CD4-positive, alpha-beta T cell treated with Interleukin-17A for 1 hour (primary cell): ENCODE data around the gene WDR89.
"Not testable (repeated sequence)": the region's sequence is repeated elsewhere in the genome, so short reads cannot be mapped to it uniquely, and the experiment has no call there.

Experiments used
- DNase-seq: peaks from one replicate; pipeline ENCODE4 v3.0.0-alpha.2; 2020

The WDR89 gene, protein sequence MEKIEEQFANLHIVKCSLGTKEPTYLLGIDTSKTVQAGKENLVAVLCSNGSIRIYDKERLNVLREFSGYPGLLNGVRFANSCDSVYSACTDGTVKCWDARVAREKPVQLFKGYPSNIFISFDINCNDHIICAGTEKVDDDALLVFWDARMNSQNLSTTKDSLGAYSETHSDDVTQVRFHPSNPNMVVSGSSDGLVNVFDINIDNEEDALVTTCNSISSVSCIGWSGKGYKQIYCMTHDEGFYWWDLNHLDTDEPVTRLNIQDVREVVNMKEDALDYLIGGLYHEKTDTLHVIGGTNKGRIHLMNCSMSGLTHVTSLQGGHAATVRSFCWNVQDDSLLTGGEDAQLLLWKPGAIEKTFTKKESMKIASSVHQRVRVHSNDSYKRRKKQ

DNA sequence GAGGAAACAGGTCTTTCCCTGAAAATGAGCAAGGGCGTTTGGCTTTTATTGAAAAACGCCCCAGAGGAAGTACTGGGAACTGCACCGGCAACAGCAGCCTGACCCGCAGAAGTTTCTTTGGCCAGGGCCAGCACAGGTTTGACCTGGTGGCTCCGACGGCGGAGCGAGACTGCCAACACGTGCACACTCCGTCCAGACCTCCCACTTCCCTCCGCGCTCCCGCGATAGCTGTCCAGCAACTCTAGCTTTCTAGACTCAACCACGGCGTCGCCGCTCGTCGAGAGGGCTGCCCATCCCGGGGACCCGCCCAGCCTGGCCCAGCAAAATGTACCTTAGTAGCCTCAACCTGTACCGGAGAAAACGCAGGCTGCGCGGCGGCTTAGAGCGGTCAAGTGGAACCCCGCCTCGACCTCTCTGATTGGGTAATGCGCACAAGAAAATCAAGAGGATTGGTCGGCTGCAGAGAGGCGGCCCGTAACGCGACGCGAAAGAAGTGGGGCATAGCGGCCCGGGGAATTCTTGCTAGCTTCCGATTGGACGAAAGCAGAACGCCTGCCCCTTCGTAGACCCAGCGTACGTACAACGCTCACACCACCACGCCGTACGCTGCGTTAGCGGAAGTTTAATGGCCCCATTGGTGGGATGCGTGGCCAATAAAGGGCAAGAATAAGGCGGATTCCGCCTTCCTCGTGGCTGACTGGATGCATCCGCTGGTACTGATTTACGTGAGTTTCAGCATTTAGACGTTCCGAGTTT lies at the start of gene WDR89:
Gene WDR89 (minus strand): TSS at position 399 of the 756 bp plus-strand sequence. CDS start 41,929 bp downstream, outside the sequence.
- DNase-seq: peak; percentile 99

DNA sequence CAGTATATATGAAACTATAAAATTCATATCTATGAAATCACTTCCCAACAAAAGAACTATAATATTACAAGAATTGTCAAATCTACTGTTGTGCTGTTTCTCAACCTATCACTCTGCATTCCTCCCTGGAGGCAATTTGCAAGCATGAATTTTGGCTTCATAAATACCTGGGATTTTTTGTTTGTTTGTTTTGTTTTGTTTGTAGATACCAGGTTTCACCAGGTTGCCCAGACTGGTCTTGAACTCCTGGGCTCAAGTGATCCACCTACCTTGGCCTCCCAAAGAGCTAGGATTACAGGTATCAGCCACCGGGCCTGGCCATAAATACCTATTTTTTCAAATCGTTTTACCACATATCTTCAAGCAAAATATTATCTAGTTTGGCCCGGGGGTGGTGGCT lies 47.5 kb upstream of the WDR89 start:
- no peak for DNase-seq

DNA sequence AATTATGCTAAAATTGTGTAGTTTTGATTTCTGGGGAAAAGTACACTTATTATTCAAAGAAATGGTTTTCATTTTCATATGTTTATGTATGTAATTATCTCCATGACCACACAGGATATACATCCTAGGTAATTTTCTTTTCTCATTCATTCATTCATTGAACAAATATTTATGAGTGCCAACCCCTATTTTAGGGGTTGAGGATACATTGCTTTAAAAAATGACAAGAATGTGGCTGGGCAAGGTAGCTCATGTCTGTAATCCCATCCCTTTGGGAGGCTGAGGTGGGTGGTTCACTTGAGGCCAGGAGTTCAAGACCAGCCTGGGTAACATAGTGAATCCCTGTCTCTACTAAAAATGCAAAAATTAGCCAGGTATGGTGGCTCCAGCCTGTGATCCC lies 45.3 kb upstream of the WDR89 start:
- no peak for DNase-seq

DNA sequence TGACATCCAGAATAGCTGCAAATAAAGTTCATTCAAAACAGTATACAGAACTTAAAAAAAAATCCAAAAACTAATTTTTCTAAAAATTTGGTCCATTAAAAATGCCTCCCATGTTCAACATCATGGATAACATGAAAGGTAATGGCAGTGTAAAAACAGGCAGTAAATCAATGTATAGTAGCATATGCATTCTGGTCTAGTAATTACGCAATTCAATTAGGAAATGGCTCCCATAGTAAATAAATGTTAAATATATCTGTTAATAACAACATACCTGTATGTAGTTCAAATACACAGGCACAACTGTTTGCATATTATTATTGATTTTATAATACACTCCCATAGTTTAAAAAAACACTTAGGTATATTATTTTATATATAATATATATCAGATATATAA lies 43.7 kb upstream of the WDR89 start:
- DNase-seq: no peak

DNA sequence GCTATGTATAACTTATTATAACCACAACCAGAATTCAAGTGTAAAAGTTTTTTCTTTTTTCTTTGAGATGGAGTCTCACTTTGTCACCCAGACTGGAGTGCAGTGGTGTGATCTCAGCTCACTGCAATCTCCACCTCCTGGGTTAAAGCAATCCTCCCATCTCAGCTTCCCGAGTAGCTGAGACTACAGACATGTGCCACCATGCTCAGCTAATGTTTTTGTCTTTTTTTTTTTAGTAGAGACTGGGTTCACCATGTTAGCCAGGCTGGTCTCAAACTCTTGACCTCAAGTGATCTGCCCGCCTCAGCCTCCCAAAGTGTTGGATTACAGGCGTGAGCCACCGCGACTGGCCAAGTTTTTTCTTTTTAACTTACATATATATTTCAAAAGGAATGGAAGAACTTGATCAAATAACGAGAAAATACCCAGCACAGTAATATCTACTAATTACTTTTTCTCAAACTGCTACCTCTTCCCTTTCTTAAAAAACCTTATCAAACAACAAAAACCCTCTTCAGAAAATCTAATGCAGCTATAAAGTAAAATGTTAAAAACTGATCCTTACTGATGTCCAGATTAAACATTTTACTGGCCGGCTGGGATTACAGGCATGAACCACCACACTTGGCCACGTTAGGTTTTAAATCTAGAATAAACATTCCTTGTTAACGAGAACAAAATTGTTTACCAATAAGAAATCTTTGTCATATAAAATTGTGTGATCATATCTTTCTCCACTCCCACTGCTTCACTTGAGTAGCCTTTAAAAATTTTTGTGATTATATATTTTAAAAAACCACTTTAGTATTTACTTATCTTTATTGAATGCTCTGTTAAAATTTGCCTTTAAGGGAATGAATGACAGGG lies 41.3 kb upstream of the WDR89 start:
- no peak for DNase-seq

DNA sequence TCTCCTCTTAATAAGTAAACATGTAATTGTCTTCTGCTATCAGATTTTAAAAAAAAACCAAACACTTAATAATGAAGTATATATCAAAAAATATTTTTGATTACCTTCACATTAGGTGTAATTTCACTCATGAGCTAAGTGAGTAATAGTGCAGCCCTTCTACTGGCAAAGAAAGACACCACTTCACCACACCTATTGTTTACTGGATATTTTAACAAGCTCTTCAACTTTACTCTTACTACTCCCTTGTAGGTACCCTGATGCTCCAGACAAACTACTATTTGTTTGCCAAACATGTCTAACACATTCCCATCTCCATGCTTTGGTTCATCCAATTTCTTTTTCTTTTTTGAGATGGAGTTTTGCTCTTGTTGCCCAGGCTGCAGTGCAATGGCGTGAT lies 36.9 kb upstream of the WDR89 start:
- DNase-seq: no peak

DNA sequence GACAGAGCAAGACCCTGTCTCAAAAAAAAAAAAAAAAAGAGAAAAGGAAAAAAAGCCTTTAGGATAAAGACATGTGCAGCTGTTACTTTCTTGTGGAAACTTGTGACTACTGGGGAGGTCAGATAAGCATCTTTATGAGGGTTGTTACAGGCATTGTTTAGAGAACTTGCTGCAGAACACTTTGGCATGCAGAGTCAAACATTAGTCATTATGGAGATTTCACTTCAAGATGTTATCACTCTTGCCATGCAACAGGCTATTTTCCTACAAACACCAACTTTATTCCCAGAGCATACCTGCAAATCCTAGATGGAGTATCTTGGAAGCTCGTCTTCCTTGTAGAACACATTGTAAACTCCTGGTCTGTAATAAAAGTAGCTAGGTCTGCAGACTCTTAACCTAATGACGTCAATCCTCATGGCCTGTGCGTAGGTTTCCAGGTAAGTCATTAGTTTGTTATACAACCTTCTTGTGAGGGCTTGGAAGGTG lies 36.3 kb upstream of the WDR89 start:
- DNase-seq: no peak

DNA sequence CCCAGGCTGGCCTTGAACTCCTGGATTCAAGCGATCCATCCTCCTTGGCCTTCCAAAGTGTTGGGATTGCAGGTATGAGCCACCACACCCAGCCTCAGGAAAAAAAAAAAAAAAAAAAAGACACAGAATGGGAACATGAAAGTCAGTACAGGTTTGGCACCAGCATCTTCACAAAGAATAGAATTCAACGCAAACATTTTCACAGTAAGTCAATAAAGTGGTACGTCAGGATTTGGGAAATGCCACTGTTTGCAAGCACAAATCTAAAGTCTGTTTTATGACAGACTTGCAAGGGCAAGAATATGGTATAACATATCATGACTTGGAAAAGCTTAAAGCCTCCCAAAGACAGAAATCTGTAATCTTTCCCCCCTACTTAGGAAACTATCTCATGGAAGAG lies 34.9 kb upstream of the WDR89 start:
- DNase-seq: no peak

DNA sequence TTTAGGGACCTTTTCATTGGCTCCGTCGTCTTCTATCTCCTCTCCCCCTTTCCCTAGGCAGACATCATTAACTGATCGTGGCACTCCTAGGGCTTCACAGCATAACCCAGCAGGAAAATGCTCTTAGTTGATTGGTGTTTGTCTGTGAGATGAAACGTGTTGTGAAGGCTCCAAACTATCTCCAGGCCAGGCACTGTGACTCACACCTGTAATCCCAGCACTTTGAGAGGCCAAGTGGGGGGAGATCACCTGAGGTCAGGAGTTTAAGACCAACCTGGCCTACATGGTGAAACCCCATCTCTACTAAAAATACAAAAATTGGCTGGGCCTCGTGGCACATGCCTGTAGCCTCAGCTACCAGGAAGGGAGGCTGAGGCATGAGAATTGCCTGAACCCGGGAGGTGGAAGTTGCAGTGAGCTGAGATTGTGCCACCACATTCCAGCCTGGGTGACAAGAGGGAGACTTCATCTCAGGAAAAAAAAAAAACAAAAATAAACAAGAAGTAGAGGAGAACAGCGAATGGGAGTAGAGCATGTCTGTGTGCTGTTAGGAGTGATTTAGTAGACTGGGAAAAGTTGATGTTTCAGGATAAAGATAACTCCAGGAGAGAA lies 32.3 kb upstream of the WDR89 start:
- no peak for DNase-seq

DNA sequence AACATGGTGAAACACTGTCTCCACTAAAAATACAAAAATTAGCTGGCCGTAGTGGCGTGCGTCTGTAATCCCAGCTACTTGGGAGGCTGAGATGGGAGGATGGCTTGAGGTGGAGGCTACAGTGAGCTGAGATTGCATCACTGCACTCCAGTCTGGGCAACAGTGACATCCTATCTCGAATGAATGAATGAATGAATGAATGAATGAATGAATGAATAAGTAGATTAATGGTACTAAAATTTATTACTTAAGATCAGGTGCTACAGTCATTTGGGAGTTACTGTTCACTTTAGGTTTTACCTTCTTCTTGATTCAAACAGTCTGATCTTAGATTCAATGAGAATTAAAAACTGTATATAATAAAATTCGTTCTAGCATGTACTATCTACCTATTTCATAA lies 31.6 kb upstream of the WDR89 start:
- DNase-seq: no peak

DNA sequence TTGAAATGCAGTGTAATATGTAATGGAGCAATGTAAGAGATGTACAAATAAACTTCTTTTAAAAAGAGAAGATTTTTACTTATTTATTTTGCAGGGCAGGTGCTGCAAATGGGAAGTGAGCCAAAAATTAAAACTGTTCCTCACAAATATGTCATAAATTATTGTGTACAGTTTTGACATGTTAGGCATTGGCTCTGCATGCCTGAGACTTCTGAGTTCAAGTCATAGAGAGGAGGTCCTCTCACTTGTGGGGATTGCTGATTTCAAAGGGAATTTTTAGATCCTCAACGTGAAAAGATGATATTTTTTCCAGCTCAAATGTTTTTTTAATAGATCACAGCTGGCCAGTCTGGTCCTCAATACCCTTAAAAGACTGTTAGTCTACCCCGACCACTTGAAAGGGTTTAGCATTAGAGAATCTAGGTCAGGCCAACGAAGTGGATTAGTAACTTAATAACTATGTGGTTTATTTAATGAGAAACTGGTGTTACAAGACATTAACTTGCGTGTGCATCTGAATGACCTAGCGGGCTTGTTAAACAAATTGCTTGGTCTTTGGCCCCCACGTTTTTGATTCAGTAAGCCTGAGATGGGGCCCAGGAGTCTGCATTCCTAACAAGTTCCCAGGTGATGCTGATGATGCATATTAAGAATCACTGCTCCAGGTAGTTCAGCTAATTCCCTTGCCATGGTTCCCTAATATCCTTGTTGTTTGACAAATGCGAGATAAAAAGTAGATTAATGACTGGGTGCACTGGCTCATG lies 30.9 kb upstream of the WDR89 start:
- DNase-seq: no peak

DNA sequence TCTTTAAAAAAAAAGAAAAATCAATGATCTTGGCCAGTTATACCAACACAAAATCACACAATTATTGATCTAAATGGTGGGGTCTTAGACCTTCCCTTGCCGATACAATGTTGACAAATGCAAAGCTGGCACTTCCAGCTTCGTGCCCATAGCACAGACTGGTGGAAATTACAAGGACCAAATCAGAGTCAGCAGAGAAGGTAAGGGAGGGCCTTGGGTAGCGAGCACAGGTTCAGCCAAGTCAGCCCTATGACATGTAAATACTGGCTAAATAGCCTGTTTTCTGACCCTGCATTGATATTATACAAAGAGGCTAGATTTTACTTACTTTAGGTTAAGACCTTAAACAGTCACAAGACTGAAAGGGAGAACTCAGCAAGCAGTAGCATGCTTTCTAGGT lies 30.3 kb upstream of the WDR89 start:
- DNase-seq: no peak

DNA sequence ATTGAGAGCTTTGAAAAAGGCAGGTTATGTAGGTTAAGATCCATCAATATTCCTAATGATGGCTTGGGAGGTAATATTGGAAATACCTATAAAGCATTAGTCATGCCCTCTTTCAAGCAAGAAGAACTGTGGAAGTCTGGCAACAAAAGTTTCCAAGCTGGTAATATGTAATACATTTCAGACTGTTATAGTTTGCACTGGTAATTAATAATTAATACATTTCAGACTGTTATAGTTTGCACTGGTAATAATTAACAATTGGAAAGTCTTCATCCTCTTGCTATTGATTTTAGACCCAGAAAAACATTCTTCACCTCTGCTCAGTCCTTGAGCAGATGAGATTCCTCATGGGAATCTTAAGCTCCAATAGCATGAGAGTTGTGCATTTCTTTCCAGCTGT lies 29.0 kb upstream of the WDR89 start:
- no peak for DNase-seq

DNA sequence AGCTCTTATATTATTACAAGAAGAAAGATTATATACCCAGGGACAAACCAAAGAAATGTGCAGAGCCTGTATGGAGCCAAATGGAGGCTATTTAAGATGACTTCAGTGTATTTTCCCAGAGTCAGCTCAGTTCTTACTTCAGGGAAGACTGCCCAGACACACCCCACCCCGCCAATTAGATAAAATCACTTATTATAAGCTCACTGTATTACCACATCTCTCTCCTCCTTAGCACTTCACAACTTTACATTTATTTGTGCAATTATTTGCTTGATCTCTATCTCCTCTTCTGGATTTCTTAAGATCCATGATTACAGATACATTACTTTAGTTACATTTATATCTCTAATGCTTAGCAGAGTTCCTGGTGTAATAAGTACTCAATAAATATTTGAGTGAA lies 24.7 kb upstream of the WDR89 start:
- no peak for DNase-seq

DNA sequence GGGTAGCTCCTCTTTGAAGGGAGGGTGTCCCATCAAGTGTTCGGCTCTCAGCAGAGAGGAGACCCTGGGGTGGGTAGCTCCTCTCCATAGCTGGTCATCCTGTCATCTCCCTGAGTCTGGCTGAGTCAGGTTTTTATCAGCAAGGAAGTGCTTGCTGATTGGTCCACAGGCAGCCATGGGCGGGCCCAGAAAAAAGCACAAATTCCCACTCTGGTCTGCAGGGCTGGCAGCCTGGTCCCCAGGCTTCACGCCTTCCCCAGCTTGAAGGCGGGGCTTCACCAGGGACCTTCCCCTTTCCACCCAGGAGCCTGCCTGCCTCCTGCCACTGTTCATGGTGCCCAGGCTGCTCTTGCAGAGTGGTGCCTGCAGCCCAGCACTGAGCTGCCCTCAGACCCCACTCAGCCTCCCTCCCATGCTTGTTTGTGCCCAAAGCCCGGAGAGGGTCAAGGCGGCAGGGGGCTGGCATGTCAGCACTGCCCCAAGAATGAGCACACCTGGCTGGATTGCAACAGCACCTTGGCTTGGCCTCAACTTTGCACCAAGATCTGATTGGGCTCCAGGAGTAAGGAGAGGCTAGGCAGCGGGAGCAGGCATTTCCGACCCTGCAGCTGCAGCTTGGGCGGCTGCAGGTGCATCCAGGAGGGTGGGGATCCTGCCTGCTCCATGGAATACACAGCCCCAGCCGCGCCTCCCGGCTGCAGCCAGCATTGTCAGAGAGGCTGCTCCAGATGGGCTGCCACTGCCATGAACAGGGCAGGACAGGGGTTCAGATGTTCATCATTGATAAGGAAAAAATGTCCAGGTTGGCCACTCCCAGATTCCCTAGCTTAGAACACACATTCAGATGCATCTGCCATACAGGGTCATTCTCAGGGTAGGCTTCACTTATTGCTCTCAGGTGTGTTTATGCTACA lies 22.0 kb upstream of the WDR89 start:
- DNase-seq: no peak

DNA sequence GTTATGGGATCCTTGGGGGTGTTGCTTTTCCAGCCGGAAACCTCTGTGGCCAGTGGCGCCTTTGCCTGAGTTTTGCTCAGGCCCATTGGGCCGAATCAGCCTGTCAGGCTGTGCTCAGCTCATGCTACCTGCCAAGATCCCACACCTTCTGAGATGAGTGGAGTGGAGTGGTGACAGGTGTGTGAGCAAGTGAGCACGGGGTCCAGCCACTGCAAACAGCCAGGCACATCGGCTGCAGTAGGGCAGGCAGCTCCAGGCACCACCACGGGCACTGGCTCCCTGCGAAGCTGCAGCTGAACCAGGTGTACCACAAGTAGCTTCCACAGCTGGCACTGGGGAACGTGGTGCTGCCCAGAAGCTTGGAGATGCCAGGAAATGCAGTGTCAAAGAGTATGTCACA lies 21.1 kb upstream of the WDR89 start:
- no peak for DNase-seq

DNA sequence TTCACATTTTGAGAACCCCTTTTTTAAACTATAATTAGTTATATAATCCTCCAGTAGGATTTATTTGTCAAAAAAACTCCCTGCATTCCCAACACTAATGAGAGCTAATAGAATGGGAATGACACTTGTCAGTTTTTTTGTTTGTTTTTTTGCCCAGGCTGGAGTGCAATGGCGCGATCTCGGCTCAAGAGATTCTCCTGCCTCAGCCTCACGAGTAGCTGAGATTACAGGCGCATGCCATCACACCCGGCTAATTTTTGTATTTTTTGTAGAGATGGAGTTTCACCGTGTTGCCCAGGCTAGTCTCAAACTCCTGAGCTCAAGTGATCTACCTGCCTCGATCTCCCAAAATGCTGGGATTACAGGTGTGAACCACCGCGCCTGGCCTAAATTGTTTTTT lies 20.2 kb upstream of the WDR89 start:
- DNase-seq: not testable (repeated sequence)

DNA sequence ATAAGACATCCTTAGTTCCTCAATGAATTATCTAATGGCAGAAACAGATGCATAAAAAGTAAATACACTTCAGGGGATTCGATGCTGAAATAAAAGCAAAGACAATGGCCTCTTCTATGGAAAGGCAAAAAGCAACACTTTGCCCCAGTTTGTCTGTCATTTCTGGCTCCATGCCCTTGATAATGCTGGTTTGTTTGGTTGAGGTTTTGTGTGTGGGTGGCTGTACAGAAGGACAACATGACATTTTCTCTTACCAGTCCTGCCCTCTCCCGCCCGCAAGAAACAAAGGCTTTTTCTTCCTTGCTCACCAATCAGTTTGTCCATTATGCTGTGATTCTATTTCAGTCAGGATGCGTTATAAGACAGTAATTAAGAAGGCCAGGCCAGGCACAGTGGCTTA lies 18.1 kb upstream of the WDR89 start:
- no peak for DNase-seq

DNA sequence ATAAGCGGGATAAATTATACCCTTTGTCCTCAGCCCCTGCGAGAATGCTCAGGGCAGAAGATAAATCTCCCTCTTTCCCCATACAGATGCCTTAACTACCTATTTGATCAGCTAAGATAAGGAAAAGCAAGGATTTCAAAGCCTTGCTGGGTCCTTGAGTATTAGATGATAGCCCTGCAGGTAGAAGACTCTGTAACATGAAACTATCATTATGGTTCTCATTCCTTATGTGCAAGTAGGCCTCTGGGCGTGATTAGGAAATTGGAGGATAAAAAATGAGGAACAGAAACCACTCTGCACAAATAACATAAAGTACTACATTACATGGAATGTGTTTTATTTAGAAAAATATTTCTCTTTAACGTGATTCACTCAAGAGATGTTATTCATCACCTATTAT lies 14.5 kb upstream of the WDR89 start:
- no peak for DNase-seq

DNA sequence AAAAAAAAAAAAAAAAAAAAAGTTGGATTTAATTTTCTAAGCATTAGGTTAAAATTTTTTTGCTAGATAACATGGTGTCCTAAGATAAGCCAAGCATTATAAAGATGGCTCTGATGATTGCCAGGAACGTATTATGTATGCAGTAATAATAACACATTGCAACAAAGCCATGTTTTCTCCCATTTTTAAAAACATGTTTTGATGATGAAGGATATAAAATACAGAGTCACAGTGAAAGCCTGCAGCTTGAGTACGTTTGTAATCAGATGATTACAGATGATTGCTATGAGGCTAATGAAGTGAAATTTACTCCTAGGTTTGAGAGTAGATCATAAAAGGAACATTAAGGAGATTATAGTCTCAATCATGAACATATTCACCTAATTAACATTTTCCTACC lies 13.3 kb upstream of the WDR89 start:
- no peak for DNase-seq

DNA sequence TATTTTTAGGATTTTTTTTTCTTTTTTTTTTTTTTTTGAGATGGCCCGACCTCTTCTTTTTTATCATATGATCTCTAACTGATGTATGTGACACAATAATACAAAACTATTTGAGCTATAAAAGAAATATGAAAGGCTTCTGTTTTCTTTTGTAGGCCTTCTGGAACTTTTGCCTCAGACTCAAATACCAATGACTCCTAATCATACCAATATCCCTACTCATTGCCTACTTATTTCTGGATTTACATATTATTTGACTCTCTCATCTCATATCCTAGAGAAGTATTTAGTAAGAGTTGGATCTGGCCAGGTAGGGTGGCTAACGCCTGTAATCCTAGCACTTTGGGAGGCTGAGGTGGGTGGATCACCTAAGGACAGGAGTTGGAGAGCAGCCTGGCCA lies 12.7 kb upstream of the WDR89 start:
- no peak for DNase-seq
